Activated CD8-positive, alpha-beta memory T cell treated with anti-CD3 and anti-CD28 coated beads for 24 hours (primary cell): ENCODE measurements around the gene SP7.
"Not testable (repeated sequence)": the region's sequence is repeated elsewhere in the genome, so short reads cannot be mapped to it uniquely, and the experiment has no call there.

ENCODE experiments used
- DNase-seq: peaks from one replicate; pipeline ENCODE4 v3.0.0-alpha.2; 2020

Gene SP7

GRCh38 chr12:53345486-53346188 is 9.5 kb upstream of the SP7 start:
- DNase-seq = peak; percentile 62

DNA sequence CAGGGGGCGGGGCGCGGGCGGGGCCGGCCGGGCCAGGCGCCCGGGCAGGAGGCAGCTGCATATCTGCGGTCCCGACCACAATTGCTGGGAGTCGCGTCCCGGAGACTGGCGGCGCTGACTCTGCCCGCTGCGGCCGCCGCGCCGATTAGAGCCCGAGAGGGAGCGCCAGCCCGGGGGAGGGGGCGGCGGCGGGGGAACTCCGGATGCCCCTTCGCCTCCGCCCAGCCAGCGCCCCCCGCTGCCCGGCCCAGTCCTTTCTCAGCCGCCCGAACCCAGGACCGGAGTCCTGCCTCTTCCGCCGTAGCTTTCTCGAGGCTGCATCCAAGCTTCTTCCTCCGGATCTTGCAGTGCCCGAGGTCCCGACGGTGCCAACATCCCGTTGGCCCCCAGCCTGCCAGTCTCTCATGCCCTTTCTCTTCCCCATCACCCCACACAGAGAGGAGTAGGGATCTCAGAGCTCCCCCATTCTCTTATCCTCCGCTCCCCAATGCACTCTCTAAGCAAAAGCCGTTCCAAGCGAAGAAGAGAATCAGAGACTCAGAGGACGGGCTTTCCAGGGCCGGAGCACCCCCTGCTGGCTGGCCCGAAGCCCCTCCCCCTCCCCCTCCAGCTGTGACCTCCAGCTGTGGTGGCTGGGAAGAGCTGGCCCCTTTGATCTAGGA is 8.8 kb upstream of the SP7 start:
- peak; percentile 83 for DNase-seq

DNA sequence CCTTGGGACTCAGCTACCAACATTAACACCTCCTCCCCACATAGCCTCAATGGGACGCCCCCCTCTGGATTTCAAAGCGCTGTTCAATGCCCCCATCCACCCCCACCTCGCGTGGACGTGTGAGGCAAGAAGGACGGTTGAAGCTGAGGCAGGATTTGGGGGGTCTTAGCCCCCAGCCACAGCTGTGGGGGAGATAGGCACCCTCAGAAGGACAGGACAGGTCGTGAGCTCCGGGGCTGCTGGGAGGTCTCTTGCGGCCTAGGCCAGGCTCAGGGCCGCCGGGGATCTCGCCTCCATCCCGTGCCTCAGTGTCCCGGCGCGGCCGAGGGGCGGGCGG is 8.3 kb upstream of the SP7 start:
- DNase-seq = peak; percentile 67

DNA sequence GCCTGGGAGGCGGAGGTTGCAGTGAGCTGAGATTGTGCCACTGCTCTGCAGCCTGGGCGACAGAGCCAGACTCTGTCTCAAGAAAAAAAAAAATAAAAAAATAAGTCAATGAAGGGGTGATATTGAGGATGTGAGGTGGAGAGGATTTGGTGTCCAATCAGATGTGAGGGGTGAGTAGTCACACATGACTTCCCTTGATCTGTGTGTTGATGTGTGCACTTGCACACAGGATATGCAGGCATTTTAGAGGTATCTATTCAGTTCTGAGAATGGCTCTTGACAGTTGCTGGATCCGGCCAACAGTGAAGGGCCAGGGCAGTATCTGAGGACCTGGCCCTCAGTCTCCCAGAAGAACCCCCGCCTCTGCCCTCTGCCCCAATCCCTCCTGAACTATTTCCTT is 7.8 kb upstream of the SP7 start:
- no peak for DNase-seq

GRCh38 chr12:53343449-53343848 is 7.3 kb upstream of the SP7 start:
- no peak for DNase-seq

- DNase-seq = no peak
These were observed 4.2 kb upstream of the SP7 start for GRCh38 chr12:53340398-53340797.

GRCh38 chr12:53338916-53339315 is 2.8 kb upstream of the SP7 start:
- no peak for DNase-seq

GRCh38 chr12:53338017-53338416 is 1.9 kb upstream of the SP7 start:
- DNase-seq = no peak

DNA sequence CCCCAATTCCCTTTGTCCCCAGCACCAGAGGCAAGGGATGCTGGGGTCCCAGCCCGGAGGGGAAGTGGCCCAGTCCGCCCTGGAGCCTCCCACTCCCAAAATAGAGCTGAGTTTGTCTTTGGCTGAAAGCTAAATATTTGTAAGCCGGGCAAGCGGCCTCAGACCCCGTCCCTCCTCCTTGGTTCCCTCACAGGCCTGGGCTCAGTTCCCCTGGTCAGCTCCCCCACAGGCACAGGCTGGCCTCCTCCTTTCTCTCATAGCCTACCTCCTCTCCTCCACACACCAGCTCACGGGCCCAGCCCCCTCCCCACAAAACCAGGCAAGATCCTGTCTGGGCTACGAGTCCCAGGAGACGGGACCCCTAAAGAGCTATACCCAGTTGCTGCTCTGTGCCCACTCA is 1.3 kb downstream of the SP7 start:
- no peak for DNase-seq

DNA sequence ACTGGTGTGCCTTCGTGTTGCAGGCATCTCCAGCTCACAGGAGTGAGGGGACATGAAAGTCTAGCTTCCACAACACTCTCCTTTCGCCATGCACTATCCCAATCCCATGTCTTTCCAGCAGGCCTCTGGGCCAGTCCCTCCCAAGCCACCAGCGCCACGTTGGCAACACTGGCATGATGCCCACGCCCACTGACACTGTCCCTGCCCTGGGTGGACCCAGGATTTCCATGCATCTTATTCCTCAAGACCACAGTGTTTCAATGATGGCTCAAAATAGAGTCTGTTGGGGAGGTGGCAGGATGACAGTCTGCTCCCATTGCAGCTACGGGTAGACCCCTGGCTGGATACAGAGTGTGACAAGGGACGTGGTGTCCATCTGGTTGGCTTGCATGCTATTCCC is 2.3 kb downstream of the SP7 start:
- no peak for DNase-seq

DNA sequence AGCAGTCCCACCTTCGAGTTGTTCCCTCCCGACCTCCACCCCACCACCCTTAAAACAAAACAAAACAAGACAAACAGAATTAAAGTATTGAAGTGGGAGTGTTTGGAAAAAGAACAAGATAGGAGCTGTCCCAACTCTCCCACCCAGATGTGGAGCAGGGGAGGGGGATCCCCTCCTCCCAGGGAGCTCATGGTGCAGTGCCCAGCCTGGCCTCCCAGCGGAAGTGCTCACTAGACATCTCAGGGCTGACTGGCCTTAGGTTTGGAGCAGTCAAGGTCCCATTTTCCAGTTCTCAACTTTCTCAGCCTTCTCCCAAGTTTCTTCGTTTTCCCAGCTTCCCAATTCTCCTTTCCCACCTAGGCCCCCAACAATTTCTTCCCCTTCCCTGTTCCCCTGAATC is 2.9 kb downstream of the SP7 start:
- DNase-seq = no peak

- DNase-seq = no peak
These were observed 3.4 kb downstream of the SP7 start for GRCh38 chr12:53332744-53333143.

DNA sequence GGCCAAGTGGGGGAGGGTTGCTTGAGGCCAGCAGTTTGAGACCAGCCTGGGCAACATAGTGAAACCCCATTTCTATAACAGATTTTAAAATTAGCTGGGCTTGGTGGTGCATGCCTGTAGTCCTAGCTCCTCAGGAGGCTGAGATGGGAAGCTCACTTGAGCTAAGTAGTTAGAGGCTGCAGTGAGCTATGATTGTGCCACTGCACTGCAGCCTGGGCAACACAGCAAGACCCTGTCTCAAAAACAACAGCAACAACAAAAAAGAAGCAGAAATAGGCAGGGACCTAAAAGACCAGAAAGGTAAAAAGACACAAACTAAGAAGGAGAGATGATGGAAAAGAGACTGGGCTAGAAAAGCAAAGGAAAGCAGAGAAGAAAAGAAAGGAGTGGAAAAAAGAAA is 3.8 kb downstream of the SP7 start:
- DNase-seq = not testable (repeated sequence)

DNA sequence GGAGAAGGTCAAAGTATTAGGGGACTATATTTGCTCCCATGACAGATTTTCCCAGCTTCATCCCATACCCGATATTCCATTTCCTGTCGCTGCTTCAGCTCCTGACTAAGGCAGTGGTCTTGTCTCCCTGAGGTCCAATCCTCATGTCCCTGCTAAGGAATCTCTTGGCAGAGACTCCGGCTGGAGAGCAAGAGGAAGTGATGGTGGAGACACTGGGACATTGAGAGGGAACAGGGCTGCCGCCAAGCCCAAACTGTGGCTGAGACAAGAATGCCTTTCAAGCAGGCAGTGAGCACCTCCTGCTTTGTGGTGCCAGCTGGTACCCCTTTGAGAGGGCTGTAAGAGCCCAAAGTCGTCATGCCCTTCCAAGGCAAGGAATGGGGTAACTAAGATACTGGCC is 5.5 kb downstream of the SP7 start:
- no peak for DNase-seq

DNA sequence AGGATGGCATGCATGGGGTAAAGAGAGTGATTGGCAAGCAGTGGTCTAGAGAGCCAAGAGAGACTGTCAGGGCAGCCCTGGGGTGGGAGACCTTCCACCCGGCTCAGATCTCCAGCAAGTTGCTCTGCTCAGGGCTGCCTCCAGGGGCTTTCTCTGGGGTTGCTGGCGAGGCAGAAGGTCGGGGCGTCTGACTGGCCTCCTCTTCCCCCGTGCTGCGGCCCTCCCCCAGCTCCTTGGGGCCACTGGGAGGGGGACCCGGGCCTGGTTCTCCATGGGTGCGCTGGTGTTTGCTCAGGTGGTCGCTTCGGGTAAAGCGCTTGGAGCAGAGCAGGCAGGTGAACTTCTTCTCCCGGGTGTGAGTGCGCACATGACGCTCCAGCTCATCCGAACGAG is 8.1 kb downstream of the SP7 start:
- no peak for DNase-seq

DNA sequence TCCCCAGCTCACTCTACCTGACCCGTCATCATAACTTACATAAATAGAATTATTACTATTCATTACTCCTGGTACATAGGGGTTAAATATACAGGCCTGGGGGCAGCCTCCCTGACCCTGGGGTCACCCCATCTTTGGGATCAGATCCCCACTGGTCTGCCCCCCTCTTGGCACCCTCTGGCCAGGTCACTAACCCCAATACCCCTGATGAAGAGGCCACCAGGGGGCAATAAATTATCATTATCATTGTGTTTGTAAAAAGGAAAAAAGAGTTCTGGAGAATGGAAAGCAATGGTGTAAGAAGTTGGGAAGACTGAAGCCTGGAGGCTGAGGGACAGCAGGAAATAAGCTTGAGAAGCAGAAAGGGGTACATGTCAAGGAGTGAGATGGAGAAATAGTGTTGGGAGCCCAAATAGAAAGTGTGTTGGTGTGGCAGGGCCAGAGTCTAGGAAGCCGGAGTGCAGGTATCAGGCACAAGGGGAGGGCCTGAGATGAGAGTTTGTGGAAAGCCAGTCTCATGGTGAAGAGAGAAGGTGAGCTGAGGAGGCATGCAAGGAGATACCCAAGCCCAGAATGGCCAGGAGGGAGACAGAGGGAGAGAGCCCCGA is 8.6 kb downstream of the SP7 start:
- no peak for DNase-seq

DNA sequence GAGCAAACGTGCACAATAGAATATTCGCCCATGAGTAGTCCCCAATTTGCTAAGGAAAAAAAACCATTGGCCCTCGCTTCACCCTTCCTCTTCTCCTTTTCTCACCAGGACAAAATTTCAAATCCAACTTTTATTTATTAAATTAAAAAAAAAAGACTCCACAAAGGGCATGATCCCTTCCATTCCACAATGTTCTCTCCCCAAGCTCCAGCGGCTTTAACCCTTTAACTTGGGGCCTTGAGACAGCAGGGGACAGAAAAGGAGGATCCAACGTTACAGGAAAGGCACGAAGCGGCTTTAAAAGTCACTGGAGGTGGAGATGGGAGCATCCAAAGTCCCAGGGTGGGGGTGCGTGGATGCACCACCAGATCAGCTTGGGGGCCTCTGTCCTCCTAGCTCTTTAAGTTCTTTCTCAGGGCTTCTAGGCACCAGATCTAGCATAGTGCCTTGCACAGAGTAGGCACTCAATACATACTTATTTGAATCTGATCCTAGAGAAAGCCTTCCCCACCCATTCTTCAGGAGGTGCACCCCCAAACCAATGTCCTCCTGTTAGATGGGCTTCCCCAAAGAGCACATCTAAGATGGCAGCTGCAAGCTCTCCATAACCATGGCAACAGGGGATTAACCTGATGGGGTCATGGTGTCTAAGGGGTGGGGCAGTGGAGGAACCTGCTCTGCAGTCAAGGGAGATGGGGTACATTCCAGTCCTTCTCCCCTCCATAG is 9.5 kb downstream of the SP7 start:
- DNase-seq = no peak

DNA sequence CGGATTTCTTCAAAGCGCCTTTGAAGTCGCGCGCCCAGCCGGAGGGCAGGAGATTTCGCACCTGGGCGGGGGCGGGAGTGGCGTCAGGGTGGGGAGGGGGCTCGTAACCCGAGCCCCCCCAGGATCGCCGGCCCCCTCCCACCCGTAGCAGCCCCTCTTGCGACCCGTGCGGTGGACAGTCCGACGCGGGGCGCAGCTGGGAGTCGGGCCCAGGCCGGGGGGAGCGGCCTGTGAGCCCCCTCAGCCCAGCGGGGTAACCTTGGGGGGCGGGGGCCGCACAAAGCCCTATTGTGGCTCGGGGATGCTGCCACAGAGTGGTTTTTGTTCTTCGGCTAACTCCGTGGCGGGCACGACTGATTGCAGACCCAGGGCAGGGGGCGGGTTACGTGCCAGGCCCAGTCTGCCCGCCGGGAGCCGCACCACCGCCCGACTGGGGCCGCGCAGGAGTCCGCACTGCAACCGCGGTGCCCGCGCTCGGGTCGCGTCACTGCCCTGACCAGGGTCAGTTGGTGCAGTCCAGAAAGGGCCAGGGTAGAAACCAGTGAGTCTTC is 10.6 kb downstream of the SP7 start:
- DNase-seq = peak; percentile 70

- DNase-seq = peak; percentile 93
These were observed 11.2 kb downstream of the SP7 start for GRCh38 chr12:53324779-53325510.

DNA sequence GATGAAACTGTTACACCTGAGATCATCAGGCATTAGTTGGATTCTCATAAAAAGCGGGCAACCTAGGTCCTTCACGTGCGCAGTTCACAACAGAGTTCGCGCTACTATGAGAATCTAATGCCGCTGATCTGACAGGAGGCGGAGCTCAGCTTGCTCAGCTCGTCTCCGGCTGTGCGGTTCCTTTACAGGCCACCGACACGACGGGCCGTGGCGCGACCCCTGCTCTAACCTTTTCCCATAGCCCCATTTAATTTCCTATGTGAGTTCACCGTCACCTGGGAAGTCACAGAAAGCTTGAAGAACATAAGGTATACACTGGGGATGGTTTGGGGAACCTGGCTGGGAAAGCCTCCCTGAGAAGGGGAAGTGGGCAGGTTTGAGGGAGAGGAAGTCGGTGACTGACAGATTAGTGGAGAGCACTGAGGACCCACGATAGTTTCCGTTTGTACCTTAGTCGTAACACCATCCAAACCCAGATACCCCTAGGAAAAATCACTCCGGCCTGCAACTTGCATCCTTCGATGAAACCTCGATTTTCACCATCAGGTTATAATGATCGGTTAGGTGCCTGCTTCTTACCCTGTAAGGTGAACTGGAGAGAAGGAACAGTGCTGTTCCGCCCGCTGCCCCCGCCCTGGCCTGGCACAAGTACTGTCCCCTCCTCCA is 11.9 kb downstream of the SP7 start:
- peak; percentile 84 for DNase-seq

- DNase-seq = no peak
These were observed 15.6 kb downstream of the SP7 start for GRCh38 chr12:53320352-53321195.
